COLO829 (cell line): ENCODE measurements around the gene NCS1.

Experiments used
- DNase-seq: peaks from one replicate; pipeline ENCODE4 v3.0.0; 2012; ENCODE audit warnings: low spot score

NCS1 gene

GRCh38 chr9:130194378-130194932, 22.3 kb downstream of the NCS1 start:
- DNase-seq, result no peak

DNA sequence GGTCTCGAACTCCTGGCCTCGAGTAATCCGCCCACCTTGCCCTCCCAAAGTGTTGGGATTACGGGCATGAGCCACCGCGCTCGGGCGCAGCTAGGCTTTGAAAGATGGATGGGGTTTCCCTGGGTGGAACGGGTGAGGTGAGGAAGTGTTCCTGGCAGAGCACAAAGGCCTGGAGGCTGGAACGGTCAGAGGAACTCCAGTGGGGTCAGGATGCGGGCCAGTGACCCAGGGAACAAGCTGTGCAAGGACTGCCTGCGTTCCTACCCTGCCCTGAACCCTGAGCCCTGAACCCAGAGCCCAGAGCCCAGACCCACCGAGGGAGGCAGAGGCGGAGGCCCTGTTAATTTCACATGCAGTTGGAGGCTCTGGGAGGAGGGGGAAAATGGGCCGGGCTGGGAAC, 23.4 kb downstream of the NCS1 start:
- DNase-seq, result no peak

- no peak for DNase-seq
Observed at GRCh38 chr9:130196643-130197042, 24.4 kb downstream of the NCS1 start.

GRCh38 chr9:130197386-130197785, 25.2 kb downstream of the NCS1 start:
- DNase-seq, result no peak

DNA sequence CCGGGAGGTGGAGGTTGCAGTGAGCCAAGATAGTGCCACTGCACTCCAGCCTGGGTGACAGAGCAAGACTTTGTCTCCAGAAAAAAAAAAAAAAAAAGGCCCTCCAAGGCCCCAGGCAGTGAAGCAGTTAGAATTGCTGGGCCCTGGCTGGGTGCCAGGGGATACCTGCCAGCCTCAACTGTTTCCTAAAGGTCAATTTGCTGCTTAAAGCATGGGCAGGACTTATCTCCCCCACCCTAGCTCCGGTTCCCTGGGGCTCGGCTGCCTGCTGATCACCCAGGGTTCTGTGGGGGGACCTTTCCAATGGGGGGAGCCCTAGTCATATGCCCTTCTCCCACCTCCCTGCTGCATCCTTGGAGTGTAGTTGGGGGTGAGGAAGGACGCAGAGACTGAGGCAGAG, 25.7 kb downstream of the NCS1 start:
- peak; percentile 21 for DNase-seq

GRCh38 chr9:130198501-130199179, 26.4 kb downstream of the NCS1 start:
- DNase-seq, result no peak

GRCh38 chr9:130199605-130200004, 27.4 kb downstream of the NCS1 start:
- DNase-seq, result no peak

- no peak for DNase-seq
Observed at GRCh38 chr9:130200038-130200849, 28.0 kb downstream of the NCS1 start.

DNA sequence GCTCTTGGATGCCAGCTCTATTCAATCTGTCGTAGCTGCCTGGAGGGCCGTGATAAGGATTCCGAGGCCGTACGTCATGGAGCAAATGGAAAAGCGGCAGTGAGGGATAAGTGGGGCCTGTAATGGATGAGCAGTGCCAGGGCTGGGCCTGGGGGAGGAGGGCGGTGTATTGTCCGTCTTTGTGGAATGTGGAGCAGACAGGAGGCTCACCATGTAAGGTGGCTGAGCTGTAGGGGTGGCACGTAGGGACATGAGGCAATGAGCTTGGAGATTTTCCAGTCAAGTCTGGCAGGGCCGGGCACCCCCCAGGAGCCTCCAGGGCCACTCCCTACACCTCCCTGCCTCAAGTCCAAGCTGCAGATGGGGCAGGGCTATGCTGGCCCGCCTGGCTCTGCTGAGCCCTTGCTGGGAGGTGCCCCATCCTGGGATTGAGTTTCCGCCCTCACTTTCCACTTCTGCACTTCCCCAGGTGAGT, 29.2 kb downstream of the NCS1 start:
- DNase-seq, result no peak

- no peak for DNase-seq
Observed at GRCh38 chr9:130201974-130202373, 29.8 kb downstream of the NCS1 start.

DNA sequence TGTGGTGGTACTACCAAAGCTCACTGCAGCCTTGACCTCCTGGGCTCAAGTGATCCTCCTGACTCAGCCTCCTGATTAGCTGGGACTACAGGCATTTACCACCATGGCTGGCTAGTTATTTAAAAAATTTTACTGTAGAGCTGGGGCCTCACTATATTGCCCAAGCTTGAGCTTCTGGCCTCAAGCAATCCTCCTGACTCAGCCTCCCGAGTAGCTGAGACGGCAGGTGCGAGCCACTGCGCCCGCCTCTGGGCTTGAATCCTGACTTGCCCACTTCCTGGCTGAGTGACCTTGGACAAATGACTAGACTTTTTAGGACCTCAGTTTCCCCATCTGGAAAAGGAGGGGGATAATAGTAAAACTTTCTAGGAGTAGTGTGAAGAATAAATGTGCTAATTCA, 32.1 kb downstream of the NCS1 start:
- DNase-seq, result no peak

GRCh38 chr9:130204959-130205358, 32.8 kb downstream of the NCS1 start:
- DNase-seq, result no peak

GRCh38 chr9:130205912-130206311, 33.7 kb downstream of the NCS1 start:
- no peak for DNase-seq

DNA sequence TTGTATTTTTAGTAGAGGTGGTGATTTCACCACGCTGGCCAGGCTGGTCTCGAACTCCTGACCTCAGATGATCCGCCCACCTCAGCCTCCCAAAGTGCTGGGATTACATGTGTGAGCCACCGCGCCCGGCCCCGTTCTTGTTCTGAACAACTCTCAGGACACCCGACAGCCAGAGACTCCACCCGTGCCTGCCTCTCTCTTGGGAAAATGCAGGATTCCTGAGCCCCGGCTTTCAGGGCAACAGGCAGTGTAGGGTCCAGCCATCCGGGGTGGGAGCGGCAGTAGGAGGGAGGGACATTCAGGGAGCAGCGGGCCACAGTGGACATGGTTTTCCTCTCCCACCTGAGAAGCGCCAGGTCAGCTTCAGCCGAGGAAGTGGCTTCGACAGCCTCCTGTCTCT, 34.4 kb downstream of the NCS1 start:
- DNase-seq, result no peak

DNA sequence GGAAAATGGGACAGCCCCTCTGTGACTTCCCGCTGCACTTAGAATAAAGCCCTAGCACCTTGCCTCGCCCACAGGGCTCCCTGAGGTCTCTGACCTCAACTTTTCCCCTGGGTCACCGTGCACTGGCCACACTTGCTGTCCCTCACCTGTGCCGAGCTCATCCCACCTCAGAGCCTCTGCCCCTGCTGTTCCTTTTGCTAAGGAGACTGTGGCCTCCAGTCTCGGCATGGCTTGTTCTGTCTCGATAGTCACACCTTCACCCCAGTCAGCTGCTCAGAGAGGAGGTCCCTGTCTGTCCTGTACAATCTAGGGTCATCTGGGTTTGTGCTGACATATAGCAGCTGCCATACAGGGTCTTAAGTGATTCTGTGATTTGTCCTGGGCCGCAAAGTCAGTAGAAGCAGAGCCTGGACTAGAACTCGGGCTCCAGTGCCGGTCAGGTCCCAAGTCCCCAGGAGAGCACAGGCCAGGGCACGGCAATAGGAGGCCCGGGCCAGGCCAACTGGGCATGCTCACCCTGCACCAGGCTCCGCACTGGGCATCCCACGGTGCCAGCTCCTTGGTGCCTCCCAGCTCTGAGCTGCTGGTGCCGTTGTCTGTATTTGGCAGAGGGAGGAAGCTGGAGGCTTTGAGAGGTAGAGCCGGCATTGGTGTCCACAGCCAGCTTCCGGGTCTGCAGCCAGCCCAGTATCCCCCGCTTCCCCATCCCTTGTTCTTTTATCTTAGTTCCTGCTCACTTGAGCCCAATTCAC, 35.2 kb downstream of the NCS1 start:
- DNase-seq, result no peak

- no peak for DNase-seq
Observed at GRCh38 chr9:130208600-130209347, 36.6 kb downstream of the NCS1 start.

DNA sequence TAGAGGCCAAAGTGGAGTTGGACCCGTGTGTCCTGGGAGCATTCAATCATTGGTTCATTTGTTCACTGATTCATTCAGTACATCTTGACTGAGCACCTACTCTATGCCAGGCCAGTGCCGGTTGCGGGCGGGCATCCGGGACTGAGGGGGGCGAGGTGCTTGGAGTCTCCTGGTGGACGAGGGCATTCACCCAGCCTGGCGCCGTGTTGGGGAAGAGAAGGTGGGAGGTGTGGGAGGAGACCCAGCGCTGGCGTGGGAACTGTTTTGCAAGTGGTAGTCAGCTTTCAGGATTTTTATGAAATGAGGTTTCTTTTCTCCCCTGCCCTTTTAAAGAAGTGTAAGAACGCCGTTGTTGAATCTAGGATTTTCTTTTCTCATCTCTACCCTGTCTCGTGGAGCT, 37.2 kb downstream of the NCS1 start:
- no peak for DNase-seq

DNA sequence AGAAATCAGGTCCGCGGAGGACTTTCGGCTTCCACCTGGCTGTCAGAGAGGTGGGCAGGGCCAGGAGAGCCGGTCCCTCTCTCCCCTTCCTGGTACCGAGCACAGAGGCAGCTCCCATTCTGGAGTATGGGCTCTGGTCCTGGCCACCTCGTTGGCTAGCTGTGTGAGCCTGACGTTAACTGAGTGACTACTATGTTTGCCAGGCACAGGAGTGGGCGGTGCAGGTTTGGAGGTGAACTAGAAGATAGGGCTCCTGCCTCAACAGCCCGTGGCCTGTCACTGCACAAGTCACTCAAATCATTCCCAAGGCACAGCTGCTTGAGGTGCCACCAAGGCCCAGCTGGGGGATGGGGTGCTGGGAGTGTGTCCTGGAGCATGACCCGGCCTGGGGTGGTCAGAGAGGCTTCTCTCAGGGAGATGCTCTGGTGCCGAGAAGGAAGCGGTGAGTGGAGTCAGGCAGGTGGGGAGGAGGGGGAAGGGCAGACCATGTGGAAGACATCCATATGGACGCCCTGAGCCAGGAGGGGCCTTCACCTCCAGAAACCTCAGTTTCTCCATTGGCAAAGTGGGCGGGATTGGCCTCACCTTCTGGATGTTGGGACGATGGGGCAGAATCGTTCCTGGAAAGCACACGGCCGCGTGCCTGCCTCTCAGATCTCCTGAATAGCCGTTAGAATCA, 39.5 kb downstream of the NCS1 start:
- no peak for DNase-seq

DNA sequence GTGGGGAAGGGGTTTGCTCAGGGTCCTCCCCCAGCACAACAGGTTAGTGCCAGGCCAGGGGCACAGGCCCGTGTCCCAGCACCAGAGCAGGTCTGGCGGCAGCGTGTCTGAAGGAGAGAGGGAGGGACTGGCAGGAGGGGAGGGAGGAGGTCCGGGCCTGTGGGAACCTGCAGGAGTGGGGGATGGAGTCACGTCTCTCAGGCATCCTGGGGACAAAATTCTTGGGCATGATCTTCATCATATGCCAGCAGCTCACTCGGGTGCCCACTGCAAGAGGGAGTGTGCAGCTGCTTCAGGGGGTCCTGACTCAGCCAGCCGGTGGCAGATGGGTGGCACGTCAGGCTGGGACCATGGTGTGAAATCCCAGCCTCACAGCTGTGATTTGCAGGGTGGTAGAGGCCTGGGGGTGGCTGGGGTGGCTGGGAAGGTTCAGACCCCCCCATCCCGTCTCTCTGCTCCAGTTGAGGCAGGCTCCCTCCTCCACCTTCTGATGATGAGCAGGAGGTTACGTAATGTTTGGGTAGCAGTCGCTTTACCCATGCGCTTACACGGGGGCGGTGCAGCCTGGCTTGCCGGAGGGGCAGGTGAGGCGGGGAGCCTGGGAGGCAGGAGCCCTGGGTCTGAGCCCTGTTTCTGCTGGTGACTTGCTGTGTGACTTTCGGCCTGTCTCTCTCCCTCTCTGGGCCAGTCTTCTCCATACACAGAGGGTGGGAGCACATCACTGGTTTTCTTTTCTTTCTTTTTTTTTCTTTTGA, 40.5 kb downstream of the NCS1 start:
- DNase-seq, result no peak
